GM18909 (cell line): ENCODE data around the gene DPH7.
"Not testable (repeated sequence)": the region's sequence is repeated elsewhere in the genome, so short reads cannot be mapped to it uniquely, and the experiment has no call there.

Experiments
- ATAC-seq: cut with Tn5 transposase; IDR thresholded peaks from one replicate; pipeline ENCODE4 v1.9.1; 2021; ENCODE audit warnings: mild to moderate bottlenecking; ENCODE audit not compliant: unreplicated experiment, poor library complexity

The DPH7 gene

DNA sequence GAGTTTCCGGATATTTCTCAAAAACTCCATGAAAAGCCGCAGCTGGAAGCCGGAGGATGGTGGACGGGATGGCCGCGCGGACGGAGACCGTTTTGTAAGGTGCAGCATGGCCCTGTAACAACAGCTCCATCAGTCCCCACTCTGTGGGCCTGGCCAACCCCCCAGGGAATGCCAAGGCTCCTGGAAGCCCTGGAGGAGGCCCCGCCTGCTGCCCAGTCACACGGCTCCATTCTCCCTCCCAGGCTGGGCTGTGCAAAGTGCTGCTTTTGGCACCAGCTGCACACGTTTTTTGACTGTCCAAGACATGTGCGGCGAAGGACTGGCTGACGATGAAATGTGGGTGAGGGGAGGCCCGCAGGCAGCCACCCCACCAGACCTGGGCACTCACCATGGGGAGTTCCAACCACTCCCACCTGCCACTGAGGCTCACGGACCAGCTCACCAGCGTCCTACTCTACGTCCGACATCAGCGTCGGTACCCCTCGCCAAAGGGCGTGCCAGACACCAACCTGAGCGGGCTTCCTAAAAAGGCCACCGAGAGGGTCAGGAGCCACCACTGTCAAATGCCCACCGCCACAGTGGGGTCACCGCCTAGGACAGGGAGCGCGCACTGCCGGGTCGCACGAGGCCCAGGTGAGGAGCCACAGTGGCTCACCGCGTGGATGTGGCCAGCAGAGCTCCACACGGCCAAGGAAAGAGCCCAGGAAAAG is 55.8 kb downstream of the DPH7 start:
- ATAC-seq, result no peak

DNA sequence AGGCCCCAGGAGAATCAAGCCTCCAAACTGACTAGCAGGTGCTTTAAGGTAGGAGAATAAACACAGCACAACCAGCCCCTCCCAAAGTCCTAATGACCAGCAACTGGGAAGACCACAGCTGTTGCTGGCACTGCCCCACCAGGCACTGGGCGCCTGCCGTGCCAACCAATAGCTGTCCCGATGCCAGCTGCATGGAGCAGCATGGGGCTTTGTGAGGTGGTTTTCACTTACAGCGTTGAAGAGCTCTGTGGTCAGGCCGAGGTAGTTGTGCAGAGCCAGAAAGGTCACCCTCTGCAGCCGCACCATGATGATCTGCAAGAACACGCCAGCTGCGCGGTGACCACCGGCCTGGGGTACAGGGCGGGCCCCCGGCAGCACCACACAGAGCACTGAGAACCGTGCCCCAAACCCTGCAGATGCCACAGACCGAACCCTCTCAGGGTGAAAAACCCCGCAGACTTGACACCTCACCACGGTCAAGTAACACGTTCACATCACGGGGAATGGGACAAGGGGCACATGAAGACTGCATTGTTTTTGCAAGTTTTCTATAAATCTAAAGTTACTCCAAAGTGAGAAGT is 57.2 kb downstream of the DPH7 start:
- ATAC-seq, result no peak

DNA sequence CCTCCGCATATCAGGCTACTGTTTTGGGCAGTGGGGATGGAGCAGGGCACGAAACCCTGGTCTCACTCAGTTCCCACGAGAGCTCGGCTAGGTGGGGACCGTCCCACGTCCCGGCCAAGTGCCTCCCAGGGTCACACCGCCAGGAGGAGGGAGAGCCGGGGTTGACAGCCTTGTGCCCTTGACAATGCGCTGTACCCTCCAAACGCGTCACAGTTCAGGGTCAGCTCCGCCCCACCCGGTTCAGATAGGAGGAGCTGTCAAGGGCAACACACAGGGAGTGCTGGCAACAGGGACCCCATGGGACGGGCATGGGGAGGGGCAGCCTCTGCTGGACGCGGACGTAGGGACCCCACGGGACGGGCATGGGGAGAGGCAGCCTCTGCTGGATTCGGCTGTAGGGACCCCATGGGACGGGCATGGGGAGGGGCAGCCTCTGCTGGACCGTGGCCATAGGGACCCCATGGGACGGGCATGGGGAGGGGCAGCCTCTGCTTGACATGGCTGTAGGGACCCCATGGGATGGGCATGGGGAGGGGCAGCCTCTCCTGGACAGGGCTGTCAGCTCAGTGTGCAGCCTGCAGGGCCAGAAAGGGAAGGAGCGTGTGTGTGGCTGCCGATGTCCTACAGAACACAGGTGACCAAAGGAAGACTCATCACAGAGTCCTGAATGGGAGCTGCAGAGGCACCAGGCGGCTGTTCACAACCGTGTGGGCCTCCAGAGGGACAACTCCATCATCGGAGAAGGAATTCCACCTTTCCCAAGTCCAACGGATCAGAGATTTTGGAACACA is 57.9 kb downstream of the DPH7 start:
- no peak for ATAC-seq

DNA sequence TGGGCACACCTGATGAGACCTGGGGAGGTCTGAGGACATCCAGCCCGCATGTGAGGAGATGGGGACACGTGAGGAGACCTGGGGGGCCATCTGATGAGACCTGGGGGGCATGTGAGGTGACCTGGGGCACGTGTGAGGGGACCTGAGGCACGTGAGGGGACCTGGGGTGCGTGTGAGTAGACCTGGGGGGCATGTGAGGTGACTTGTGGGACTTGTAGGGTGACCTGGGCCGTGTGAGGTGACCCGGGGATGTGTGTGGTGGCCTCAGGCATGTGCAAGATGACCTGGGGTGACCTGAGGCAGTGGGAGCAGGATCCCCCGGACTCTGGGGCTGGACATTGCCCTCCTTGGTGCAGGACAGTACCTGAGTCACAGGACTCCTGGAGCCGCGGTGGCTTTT is 59.2 kb downstream of the DPH7 start:
- ATAC-seq, result no peak

DNA sequence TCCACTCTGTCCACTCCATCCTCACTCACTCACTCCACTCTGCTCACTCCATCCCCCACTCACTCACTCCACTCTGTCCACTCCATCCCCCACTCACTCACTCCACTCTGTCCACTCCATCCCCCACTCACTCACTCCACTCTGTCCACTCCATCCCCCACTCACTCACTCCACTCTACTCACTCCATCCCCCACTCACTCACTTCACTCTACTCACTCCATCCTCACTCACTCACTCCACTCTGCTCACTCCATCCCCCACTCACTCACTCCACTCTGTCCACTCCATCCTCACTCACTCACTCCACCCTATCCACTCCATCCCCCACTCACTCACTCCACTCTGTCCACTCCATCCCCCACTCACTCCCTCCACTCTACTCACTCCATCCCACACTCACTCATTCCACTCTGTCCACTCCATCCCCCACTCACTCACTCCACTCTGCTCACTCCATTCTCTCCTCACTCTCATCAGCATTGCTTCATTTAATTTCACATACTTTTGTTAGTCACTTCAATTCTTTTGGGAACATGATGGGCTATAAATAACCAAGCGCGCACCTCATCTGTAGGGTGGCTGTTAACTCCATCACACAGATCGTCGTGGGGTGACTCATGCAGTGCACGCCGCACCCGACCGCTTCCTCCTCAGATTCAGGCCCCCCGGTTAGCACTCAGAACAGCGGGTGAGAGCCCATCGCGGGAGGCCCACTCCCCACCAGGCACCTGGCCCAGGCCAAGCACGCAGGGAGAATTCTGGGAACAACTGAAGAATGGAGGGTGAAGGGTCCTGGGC is 59.9 kb downstream of the DPH7 start:
- ATAC-seq, result not testable (repeated sequence)

DNA sequence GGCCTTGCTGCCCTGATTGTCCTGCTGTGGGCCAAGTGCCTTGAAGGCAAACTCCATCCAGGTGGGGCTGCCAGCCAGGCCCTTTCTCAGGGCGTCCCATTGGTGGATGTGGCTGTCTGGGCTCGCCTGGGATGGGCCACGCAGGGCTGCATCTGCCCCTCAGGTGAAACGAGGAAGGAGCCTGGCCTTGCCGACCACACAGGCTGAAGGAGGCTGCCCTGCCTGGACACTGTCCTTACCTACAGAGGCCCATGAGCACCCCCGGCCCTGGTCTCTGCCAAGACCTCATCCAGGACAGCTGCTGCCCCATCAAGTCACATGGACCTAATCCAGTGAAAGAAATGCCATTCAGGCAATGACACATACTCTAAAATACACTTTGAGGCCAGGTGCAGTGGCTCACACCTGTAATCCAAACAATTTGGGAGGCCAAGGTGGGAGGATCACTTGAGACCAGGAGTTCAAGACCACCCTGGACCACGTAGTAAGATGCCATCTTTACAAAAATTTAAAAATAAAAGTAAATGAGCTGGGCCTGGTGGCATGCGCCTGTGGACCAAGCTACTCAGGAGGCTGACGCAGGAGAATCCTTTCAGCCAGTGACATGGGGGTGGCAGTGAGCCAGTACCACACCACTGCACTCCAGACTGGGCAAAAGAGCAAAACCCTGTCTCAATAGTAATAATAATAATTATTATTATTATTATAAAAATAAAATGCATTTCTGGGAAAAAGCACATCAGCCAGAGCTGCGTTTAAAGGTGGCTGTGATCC is 62.4 kb downstream of the DPH7 start:
- ATAC-seq, result no peak

DNA sequence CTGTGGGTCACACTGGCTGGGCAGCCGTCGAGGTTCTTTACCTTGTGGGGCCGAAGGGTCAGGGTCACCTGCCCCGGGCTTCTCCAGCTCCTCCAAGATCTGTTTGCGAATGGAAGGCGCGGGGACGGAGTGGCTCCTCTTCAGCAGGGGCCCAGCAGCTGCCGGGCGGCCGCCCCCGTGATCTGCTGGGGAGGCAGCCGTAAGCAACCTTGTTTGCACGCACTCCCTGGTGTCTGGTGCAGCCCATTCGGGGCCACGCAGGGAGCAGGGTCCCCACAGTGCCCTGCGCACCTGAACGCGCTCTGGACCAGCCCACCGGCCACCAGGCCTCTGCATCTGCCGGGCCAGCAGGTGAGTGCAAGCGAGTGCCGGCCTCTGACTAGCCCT is 63.4 kb downstream of the DPH7 start:
- ATAC-seq, result no peak

DNA sequence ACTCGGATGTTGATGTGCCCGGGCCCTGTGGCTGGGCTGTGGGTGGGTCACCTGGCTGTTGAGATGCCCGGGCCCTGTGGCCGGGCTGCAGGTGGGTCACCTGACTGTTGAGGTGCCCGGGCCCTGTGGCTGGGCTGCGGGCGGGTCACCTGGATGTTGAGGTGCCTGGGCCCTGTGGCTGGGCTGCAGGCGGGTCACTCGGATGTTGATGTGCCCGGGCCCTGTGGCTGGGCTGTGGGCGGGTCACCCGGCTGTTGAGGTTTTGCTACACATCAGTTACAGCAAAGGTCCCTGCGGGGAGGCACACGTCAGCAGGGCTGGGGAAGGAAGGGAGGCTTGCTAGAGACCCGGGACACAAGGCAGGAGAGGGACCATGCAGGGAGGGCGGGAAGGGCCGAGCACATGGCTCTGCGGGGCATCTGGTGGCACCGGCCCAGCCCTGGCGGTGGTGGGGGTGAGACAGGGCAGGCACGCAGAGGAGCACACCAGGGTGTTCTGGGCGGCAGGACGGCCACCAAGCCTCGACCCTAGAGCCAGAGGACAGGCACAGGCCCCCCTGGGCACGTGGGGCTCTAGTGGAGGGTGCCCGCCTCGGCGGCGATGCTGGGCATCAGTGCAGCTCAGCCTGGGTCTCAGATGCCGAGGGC is 63.9 kb downstream of the DPH7 start:
- ATAC-seq, result no peak

DNA sequence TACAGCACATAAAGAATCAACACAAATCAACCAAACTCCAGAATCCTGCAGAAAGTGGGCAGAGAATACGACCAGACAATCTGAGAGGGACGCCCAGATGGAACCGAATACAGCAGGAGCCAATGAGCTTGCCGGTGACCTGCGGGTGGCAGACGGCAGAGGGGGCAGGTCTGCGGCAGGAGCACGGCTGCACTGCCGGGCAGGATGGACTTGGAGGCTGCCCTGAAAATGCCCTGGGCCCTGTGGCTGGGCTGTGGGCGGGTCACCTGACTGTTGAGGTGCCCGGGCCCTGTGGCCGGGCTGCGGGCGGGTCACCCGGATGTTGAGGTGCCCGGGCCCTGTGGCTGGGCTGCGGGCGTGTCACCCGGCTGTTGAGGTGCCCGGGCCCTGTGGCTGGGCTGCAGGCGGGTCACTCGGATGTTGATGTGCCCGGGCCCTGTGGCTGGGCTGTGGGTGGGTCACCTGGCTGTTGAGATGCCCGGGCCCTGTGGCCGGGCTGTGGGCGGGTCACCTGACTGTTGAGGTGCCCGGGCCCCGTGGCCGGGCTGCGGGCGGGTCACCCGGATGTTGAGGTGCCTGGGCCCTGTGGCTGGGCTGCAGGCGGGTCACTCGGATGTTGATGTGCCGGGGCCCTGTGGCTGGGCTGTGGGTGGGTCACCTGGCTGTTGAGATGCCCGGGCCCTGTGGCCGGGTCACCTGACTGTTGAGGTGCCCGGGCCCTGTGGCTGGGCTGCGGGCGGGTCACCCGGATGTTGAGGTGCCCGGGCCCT is 64.7 kb downstream of the DPH7 start:
- not testable (repeated sequence) for ATAC-seq

DNA sequence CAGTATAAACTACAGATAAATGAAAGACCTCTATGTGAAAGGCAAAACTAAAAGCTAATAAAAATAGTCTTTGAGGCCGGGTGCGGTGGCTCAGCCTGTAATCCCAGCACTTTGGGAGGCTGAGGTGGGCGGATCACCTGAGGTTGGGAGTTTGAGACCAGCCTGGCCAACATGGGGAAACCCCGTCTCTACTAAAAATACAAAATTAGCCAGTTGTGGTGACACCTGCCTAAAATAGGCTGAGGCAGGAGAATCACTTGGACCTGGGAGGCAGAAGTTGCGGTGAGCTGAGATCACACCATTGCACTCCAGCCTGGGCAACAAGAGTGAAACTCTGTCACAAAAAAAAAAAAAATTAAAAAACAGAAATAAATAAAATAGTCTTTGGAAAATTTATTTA is 65.6 kb downstream of the DPH7 start:
- ATAC-seq, result not testable (repeated sequence)

DNA sequence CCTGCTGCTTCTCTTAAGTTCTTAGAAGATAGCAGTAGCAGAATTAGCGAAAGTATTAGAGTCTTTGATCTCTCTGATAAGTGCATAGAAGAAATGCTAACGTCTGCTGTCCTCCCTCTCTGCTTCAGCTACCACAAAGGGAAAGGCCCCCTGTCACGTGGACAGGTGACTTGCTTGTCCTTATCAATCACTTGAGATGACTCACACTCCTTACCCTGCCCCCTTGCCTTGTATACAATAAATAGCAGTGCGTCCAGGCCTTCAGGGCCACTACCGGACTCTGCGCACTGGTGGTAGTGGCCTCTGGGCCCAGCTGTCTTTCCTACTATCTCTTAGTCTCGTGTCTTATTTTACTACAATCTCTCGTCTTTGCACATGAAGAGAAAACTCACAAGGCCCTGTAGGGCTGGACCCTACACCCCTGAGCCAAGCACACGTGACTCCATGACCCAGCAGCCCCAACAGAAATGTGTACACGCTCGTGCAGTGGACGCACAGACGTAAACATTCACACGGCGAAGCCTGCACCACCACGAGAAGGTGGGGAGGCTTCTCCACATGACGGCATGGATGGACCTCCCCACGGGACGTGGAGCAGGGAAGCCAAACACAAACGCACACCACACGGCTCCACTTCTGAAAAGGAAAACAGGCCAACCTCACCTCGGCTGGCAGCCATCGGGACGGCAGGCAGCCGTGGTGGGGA is 66.8 kb downstream of the DPH7 start:
- no peak for ATAC-seq

DNA sequence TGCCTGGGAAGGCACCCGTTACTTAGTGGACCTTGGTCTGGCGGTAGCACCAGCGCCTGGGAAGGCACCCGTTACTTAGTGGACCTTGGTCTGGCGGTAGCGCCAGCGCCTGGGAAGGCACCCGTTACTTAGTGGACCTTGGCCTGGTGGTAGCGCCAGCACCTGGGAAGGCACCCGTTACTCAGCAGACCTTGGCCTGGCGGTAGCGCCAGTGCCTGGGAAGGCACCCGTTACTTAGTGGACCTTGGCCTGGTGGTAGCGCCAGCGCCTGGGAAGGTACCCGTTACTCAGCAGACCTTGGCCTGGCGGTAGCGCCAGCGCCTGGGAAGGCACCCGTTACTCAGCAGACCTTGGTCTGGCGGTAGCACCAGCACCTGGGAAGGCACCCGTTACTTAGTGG is 67.6 kb downstream of the DPH7 start:
- ATAC-seq, result not testable (repeated sequence)

DNA sequence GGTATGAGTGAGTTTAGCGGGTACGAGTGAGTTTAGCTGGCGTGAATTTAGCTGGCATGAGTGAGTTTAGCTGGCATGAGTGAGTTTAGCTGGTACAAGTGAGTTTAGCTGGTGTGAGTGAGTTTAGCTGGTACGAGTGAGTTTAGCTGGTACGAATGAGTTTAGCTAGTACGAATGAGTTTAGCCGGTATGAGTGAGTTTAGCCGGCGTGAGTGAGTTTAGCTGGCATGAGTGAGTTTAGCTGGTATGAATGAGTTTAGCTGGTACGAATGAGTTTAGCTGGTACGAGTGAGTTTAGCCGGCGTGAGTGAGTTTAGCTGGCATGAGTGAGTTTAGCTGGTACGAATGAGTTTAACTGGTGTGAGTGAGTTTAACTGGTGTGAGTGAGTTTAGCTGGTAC is 69.5 kb downstream of the DPH7 start:
- ATAC-seq, result no peak

DNA sequence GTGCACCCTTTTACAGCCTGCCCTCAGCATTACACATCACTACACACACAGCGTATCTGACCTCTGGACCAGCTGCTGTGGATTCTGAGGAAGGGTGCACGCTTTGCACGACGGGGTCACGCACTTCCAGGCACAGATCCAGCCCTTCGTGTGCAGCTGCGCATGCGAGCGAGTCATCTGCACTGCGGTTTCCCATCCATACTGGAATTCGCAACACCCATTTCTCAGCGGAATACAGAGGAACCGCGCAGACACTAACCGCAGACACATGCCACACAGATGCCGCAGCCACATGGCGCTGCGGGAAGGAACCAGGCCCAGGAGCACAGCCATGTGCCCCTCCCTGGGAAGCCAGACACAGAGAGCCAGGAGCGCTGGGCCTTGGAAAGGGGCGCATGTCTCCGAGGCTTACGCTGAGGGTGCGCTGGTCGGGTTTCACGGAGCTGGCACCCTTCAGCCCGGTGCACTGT is 72.0 kb downstream of the DPH7 start:
- ATAC-seq, result no peak

DNA sequence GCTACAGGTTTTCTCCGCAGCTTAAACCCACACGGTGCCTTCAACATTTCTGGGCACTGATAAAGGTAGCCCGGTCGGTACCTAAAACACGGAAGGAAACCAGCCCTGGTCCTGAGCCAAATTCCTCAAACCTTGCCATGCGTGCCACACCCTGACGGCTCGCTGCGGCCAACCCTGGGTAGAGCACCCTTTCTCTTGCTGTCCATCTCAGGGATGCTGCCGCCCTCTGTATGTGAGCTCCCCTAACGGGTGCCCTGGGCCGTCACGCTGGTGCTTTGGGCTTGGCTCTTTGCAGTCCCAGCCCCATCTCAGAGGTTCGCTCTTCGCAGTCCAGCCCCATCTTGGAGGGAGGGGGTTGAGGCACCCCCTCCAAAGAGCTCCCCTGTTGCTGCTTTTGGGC is 72.5 kb downstream of the DPH7 start:
- no peak for ATAC-seq

DNA sequence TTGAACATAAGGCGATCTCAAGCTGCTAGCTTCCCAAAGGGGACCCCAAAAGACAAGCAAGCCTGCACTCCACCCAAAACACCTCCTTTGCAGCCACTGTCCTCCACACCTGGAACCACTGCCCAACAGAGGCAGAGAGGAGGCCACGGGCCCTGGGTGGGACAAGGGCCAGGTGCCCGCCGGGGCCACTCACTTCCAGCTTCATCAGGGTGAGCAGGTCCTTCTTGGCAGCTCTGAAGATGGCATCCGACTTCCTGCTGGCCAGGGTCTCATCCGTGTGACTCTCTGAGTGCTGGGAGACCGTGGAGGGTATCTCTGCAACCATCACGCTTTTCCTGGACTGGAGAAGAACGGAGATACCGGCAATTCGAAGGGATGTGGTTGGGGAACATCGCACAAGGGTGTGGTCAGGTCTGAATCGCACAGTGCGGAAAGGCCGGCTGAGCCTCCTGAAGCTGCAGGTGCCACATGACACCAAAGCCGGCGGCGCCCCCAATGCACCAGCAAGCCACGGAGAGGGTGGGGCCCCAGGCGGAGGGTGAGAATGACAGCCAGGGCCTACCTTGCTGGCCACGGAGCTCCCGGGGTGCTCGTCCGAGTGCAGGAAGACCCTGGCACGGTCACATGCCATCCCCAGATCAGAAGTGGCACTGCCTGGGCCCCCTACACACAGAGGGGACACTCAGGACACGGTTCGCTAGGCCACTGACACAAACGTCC is 73.1 kb downstream of the DPH7 start:
- ATAC-seq, result no peak
